ENCODE data around the gene AMBRA1.

The AMBRA1 gene

GRCh38 chr11:46370253-46370652, 223.6 kb downstream of the AMBRA1 start:
- TF ChIP-seq, protein P1, sequence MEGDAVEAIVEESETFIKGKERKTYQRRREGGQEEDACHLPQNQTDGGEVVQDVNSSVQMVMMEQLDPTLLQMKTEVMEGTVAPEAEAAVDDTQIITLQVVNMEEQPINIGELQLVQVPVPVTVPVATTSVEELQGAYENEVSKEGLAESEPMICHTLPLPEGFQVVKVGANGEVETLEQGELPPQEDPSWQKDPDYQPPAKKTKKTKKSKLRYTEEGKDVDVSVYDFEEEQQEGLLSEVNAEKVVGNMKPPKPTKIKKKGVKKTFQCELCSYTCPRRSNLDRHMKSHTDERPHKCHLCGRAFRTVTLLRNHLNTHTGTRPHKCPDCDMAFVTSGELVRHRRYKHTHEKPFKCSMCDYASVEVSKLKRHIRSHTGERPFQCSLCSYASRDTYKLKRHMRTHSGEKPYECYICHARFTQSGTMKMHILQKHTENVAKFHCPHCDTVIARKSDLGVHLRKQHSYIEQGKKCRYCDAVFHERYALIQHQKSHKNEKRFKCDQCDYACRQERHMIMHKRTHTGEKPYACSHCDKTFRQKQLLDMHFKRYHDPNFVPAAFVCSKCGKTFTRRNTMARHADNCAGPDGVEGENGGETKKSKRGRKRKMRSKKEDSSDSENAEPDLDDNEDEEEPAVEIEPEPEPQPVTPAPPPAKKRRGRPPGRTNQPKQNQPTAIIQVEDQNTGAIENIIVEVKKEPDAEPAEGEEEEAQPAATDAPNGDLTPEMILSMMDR (IDR thresholded peaks at IDR 0.05; ENCODE audit: low read depth, low read length, missing control alignments), result no peak
- no peak overlapping the region for H3K4me3 ChIP-seq (ENCODE audit: low read depth, low read length)
- DNase-seq (ENCODE audit: low read depth), result no peak

DNA sequence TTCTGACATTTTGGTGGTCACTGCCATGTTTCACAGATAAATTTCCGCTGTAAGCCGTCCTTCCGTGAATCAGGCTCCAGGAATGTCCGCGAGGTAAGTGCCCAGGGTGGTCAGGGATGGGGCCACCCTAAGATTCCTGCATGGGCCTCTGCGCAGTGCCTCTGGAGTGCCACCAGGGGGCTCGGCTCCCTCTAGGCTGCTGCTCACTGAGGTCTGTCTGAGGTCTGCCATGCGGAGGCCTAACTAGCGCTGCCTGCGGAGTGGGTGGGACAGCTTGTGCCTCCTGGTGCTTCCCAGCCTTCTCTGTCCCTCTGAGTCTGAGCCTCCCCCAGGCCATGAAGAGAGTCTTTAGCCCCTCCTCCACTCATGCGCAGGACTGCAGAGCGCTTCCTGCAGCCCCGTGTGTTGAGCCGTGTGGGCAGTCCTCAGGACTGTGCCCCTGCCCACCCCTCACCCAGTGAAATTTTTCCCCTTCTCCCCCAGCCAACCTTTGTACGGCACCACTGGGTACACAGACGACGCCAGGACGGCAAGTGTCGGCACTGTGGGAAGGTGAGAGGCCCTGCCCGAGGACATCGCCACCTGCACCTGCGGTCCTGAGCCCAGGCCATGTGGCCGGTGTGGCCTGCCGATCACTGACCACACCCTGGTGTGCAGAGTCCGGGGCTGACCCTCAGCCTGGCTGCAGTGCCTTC, 224.2 kb downstream of the AMBRA1 start:
- no peak overlapping the region for H3K4me3 ChIP-seq (ENCODE audit: low read depth, low read length)
- TF ChIP-seq, protein P1 (IDR thresholded peaks at IDR 0.05; ENCODE audit: low read depth, low read length, missing control alignments), result peak; percentile 97
- DNase-seq (ENCODE audit: low read depth), result no peak

DNA sequence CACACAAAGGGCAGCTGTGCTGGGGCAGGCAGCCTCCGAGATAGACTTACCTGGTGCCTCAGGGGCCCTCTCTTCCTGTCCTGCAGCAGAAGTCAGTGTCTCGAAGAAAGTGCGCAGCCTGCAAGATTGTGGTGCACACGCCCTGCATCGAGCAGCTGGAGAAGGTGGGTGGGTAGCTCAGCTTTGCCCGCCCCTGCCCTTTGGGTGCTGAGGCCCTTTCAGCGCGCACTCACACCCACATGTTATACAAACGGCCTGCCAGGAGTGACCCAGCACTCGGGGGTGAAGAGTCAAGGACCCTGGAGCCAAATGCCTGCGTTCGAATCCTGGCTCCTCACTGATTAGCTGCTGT, 225.9 kb downstream of the AMBRA1 start:
- no peak overlapping the region for H3K4me3 ChIP-seq (ENCODE audit: low read depth, low read length)
- TF ChIP-seq, protein P1 (IDR thresholded peaks at IDR 0.05; ENCODE audit: low read depth, low read length, missing control alignments), result no peak
- no peak for DNase-seq (ENCODE audit: low read depth)

GRCh38 chr11:46367244-46367915, 226.4 kb downstream of the AMBRA1 start:
- H3K4me3 ChIP-seq (ENCODE audit: low read depth, low read length), result no peak overlapping the region
- TF ChIP-seq, protein P1 (IDR thresholded peaks at IDR 0.05; ENCODE audit: low read depth, low read length, missing control alignments), result peak; percentile 87
- no peak for DNase-seq (ENCODE audit: low read depth)

GRCh38 chr11:46366661-46367161, 227.1 kb downstream of the AMBRA1 start:
- no peak overlapping the region for H3K4me3 ChIP-seq (ENCODE audit: low read depth, low read length)
- TF ChIP-seq, protein P1 (IDR thresholded peaks at IDR 0.05; ENCODE audit: low read depth, low read length, missing control alignments), result no peak
- no peak for DNase-seq (ENCODE audit: low read depth)

- DNase-seq (ENCODE audit: low read depth), result no peak
- TF ChIP-seq, protein P1 (IDR thresholded peaks at IDR 0.05; ENCODE audit: low read depth, low read length, missing control alignments), result no peak
- no peak overlapping the region for H3K4me3 ChIP-seq (ENCODE audit: low read depth, low read length)
Measured at GRCh38 chr11:46366260-46366659, 227.6 kb downstream of the AMBRA1 start.

All from GM12864 (cell line).